Inflammatory macrophage treated with lipopolysaccharide for 1 hour (primary cell): ENCODE measurements around the gene ADIPOR2.
A peak's percentile ranks its signal among the peaks of the same experiment; 100 is the strongest.

Source experiments
- DNase-seq, 2 donors: peaks; one replicate each; pipeline ENCODE4 v3.0.0-alpha.2; 2020 to 2022

The ADIPOR2 gene, protein sequence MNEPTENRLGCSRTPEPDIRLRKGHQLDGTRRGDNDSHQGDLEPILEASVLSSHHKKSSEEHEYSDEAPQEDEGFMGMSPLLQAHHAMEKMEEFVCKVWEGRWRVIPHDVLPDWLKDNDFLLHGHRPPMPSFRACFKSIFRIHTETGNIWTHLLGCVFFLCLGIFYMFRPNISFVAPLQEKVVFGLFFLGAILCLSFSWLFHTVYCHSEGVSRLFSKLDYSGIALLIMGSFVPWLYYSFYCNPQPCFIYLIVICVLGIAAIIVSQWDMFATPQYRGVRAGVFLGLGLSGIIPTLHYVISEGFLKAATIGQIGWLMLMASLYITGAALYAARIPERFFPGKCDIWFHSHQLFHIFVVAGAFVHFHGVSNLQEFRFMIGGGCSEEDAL

DNA sequence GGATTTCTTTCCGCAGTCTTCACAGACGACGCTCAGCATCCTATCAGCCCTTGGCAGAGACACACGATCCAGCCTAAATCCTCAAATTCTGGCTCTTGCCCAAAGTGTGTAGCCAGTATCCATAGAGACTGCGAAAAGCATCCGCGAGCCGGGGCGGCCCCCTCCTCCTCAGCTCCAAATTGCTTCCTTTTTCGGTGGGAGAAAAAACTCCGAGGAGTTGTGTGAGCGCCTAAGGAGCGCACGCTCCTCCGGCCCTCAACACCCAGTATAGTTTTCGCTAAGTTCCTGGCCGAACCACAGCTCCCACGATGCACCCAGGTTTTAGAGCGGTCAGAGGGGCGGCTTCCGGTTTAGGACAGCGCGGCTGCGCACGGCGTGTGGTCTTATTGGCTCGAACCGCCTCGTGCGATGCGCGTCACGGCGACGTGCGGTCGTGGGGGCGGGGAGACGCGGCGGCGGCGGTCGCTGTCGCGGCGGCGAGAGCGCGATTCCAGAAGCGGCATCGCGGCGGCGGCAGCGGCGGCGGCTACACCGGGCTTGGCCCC is at the start of gene ADIPOR2:
Gene ADIPOR2, plus strand, starts transcription at position 493 of the 545 bp plus-strand sequence. CDS start 63,274 bp downstream, outside the sequence.
- DNase-seq = peak; percentile 97 to 98

DNA sequence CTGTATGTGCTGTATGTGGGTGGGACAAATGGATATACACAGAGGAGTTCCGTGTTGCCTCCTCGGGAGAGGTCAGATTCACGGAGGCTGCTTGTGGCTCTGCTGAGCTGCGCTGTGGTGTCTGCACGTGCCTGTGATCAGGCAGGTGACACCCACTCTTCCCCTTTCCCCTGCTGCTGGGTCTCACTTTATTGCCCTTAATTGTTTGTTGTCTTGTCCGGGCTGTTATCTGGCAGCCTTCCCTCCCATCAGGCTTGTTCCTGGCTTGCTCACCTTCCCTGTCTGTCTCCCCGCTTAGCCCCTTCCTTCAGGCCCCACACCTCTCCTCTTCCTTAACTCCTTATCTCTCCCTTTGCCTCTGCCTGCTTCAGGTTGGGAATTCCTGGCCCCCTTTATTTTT is 48.4 kb upstream of the ADIPOR2 start:
- DNase-seq = no peak

DNA sequence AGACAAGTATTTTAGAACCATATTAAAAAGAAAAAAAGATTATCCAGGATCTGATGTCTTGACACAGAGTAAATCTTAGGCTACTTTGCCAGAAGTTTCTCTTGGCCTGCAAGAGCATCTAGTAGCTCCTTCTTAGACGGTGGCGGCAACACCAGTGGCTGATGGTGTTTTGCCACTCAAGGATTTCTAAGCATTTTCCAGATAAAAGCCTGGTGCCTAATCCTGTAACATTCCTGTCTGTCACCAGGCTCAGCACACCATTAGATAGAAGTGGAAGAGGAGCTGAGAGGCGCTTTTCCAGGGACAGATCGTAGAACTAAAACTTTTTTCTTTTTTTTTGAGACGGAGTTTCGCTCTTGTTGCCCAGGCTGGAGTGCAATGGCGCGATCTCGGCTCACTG is 47.8 kb upstream of the ADIPOR2 start:
- no peak for DNase-seq

DNA sequence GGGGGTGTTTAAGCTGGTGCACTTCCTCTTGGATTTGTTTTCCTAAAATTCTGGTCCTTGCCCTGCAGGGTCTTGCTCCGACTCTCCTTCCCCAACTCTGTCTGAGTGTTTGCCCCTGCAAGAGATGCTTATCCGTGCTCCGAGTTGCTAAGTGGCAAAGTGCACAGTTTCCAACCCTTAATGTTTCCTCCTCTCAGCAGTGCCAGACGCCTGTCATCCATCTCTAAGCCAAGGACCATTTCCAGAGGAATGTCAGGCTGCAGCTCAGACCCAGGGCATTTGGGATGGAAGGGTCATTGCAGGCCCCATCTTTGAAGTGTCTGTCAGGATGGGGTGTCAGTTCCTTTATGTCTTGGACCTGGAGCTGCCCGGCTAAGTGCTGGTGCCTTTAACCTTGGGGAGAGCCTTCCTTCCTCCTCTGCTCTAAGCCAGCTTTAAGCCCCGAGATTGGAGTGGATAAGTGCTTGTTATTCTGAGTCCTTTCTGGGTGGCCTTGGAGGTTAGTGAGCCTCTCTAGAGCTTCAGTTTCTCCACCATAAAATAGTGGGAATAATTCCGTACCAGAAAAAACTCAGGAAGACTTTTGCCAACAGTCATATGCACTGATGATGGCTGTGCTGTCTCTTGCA is 46.9 kb upstream of the ADIPOR2 start:
- DNase-seq = no peak

DNA sequence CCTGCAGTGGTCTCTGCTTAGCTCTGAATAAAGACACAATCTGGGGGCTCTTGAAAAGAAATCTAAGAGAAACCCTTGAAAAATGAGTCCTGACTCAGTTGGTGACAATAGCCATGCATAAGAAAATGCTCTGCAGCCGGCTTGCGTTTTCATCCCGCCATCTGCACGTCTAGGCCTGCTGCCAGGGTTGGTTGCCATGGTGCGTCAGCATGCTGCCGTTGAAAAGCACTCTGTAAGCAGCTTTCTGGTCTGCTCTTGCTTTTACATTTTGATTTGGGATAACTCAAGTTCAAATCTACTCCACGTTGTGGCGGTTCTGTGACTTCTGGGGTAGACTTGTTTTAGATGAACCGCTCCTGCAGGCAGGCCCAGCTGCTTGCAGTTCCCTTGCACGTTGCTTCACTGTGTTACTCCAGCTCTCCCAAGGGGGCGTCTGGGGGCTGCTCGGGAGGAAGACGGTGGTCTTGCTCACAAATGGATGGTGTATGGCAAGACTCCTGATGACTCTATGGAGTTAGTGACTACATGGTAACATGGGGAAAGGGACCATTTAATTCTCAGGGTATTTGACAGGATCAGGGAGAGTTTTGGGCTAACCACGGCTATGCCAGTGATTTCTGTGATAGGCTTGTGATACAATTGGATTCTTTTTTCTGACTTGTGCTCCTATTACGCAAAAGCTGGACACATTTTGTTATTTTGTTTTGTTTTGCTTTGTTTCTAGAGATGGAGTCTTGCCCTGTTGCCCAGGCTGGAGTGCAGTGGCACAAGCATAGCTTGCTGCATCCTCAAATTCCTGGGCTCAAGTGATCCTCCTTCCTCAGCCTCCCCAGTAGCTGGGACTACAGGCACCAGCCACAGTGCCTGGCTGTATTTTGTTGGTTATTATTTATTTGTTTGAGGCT is 46.1 kb upstream of the ADIPOR2 start:
- no peak for DNase-seq

DNA sequence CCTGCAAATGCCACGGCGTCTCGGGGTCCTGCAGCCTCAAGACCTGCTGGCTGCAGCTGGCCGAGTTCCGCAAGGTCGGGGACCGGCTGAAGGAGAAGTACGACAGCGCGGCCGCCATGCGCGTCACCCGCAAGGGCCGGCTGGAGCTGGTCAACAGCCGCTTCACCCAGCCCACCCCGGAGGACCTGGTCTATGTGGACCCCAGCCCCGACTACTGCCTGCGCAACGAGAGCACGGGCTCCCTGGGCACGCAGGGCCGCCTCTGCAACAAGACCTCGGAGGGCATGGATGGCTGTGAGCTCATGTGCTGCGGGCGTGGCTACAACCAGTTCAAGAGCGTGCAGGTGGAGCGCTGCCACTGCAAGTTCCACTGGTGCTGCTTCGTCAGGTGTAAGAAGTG is 45.1 kb upstream of the ADIPOR2 start:
- no peak for DNase-seq

DNA sequence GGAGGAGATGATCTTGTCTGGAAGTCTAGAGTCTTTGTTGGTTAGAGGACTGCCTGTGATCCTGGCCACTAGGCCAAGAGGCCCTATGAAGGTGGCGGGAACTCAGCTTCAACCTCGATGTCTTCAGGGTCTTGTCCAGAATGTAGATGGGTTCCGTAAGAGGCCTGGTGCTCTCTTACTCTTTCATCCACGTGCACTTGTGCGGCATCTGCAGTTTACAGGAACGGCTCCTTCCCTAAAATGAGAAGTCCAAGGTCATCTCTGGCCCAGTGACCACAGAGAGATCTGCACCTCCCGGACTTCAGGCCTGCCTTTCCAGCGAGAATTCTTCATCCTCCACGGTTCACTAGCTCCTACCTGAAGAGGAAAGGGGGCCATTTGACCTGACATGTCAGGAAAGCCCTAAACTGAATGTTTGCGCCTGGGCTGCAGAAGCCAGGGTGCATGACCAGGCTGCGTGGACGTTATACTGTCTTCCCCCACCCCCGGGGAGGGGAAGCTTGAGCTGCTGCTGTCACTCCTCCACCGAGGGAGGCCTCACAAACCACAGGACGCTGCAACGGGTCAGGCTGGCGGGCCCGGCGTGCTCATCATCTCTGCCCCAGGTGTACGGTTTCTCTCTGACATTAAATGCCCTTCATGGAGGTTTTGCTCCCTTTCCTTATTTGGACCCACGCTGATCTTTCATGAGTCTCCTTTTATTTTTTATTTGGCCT is 44.1 kb upstream of the ADIPOR2 start:
- DNase-seq = peak; percentile 42 to 56

DNA sequence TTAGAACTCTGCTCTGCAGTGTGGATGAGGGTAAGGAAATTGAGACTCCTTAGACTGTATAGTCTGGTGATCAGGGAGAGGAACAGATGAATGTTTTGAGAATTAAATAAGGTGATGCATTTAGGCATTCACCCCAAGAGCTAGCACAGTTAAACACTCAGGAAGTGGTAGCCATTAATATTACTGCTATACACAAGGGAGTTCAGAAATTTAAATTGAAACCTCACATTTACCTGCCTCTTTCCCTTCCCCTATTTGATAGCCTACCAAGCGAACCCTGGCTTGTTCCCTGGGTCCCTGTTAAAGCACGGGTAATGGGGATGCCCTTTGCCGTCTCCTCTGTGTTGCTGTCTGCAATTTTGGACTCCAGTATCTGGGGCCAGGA is 43.6 kb upstream of the ADIPOR2 start:
- no peak for DNase-seq

DNA sequence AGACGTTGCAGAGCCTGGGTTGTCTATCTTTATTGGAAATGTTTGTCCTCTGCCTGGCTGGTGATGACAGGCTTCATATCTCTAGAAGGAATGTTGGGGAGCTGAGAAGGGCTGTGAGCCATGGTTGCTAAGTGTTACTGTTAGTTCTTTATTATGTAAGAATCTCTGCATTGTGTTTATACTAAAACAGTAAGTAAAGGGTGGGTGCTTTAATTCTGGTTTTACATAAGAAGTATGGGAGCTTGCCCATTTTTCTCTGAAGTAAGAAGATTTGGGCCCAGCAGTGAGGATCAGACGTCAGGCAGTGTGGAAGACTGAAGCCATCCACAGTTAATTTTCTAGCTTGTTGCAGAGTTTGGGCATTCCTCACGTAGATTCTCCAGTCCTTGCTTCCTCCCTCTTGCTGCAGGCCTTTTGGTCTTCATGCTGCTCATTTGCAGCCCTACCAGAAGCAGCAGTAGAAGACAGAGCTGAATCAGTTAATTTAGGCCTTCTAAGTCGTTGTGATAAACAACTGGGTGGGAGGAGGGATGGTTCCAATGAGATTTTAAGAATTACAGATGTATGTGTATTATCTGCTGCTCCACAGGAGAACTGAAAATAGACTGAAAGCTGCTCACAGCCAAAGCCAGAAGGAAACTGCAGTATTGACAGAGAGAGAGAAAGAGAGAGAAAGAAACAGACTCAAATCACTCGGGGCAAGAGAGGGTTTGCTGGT is 40.5 kb upstream of the ADIPOR2 start:
- no peak for DNase-seq

DNA sequence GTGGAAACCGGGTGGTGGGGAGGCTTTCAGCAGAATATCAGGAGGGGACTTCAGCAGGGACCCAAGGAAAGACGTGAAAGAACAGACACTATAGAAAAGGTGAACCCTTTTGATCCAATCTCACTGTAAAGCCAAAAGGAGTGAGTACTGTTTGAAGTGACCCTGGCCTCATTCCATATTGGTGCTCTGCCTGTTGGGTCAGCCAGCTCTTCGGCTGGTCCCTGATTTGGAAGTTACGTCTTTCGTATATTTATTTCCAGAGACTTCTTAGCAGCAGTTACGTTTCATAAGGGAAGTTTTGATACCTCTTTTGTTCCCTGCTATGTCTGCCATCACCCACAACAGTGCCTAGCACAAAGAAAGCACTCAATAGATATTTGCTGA is 39.9 kb upstream of the ADIPOR2 start:
- DNase-seq = no peak

DNA sequence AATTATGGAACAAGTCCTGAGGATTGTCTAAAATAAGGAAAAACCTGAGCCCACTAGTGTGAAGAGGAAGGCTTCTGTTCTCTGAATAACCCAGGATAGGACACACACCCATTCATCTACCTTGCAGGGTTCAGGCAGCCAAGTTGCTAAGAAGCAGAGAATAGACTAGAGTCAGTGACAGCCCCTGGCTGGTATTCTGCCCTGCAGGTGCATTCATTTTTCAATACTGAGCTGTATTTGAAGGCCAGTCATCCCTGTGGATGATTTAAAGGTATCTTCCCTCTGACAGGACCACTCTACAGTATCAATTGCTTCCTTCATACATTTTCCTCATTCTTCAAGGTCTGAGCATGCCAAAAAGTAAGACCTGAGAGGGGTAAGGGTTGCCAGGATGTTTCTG is 38.9 kb upstream of the ADIPOR2 start:
- no peak for DNase-seq

DNA sequence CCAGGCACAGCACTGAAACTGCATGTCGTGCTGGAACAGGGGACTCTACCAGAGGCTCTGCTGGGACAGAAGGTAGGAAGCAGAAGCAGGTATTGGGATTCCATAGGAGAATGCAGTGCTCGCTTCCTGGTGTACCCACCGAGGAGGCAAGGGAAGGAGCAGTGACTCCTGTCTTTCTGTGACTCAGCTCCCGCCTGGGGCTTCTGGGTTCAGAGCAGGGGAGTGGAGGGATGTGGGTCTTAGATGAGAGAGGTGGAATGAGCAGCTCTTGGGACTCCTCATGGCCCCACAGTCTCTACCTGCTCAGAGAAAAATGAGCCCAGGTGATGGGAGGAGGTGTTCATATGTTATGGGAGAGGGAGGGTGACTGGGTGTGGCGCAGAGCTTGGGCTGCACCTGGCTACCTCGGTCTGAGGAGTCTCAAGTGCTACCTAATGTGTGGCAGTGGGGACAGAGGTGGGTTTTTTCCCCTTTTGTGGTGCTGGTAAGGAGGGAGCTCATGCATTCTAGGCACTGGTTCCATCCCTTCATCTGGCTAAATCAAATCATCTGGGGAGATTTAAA is 35.6 kb upstream of the ADIPOR2 start:
- DNase-seq = no peak

DNA sequence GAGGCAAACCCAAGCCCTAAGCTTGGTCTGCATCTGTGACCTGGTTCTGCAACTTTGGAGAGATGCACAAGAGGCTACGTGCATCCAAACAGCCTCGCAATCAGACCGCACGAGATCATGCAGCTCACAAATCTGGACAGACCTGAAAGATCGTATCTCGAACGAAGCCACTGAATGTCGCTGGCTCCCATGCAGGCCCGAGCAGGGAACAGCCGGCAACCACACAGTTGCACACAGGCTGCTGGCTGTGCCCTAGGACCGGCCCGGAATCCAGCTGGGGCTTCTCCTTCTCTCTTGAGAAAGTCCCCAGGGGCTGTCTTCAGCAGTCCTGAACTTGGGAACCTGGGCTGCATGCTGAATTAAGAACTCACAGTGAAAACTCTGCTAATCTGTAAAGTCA is 34.0 kb upstream of the ADIPOR2 start:
- no peak for DNase-seq

DNA sequence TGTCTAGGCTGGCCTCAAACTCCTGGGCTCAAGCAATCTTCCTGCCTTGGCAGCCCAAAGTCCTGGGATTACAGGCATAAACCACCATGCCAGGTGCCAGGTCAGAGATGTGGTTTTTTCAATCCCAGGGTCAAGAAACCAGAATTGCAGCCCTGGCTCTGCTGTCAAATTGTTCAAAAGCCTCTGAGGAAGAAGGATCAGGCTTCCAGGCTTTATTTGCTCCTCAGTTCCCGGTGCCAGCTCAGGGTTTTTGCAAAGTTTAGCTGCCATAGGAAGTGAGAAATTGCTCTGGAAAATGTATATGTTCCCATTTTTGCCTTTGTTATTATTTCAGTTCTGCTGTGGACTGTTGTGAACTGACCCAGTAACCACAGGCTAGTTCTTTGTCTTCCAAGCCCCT is 33.2 kb upstream of the ADIPOR2 start:
- DNase-seq = no peak

DNA sequence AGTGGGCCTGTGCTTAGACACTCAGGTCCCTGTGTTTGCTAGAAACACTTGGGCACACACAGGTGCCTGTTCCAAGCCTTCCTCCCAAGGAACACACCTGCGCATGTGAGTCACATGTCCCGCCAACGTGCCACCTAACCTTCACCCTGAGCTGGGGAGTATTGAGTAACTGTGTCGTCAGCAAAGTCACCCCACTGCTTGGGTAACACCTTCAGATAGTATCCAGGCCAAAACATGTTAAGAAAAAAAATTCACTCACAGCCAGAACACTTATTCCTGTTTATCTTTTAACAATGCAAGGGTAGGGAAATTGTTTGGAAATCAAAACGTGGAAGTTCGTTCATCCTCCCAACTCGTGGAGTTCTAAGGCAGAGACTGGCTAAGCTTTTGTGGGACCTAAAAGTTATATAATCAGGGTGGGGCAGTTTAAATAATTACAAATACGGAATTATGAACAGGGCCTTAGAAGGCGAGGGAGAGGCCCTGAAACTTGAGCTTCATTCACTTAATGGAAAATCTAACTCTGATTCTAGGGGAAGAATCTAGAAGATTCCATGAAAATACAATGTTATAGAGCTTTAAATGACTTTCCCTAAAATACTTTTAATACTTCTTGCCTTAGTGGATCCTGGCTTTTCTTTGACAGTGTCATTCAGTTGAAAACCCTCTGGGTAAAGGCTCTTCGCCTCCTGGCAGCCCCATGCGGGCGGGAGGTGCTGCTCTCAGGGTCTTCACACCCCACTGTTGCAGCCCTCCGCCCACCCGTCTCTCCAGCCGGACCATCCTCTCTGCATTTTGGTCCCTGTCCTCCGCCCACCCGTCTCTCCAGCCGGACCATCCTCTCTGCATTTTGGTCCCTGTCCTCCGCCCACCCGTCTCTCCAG is 30.3 kb upstream of the ADIPOR2 start:
- DNase-seq = peak; percentile 10 to 18

DNA sequence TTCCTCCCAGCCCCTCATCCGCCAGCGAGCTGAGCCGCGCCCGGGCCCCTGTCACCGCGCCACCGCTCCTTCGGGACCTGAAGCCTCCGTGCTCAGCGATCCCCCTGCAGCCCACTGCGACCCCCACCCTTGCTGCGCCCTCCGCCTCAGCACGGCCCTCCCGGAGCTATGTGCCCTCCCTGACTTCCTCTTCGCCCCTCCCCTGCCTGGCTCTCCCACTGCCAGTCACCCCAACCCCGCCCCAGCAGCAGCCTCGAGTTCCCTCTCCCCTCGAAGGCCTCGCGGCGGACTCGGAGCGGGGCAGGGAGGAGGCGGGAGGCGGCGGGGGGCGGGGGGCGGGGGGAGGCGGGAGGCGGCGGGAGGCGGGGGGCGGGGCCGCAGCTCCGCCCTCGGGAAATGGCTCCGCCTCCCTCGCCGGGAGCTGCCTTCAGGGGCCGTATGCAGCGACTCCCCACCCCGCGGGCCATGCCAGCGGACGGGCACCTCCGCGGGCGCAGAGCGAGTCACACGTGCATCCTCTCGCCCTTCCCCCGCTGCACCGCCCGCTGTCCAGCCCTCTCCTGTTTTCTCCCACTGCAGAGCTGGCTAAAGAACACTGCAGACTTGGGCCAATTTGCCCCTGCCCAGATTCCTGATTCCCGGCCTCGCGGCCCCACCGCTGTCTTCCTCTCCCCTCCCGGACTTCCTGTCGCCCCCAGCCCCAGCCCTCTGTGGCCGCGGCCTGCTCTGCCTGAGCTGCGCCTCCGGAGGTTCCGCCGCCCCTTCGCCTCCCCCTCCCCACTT is 29.1 kb upstream of the ADIPOR2 start:
- peak; percentile 73 to 83 for DNase-seq

DNA sequence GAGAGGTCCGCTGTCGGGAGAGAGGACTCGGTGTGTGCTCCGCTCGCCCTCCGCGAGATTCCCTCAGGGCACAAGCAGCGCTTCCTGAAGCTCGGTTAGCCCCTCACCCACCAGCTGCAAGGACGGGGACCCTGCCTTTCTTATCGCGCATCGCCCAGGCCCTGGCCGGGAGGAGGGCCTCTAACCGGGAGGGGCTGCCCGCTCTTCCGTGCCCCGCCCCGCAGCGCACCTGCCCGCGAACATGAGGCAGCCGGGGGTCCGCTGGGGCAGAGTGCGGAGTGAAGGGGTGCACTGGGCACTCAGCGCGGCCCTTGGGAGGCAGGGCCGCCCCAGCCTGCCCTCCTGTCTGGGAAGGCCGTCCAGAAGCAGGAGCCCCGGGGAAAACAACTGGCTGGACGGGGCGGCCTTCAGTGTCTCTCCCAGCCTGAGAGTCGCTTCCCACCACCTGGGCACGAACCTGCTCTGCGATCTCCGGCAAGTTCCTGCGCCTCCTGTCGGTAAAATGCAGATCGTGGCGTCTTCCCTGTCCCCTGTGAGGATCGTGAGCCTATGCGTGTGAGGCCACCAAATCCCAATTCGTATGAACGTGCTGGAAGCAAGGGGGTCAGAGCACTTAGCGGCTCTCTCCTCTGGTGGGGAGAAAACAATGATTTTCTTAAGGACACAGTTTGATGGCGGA is 28.0 kb upstream of the ADIPOR2 start:
- no peak for DNase-seq

DNA sequence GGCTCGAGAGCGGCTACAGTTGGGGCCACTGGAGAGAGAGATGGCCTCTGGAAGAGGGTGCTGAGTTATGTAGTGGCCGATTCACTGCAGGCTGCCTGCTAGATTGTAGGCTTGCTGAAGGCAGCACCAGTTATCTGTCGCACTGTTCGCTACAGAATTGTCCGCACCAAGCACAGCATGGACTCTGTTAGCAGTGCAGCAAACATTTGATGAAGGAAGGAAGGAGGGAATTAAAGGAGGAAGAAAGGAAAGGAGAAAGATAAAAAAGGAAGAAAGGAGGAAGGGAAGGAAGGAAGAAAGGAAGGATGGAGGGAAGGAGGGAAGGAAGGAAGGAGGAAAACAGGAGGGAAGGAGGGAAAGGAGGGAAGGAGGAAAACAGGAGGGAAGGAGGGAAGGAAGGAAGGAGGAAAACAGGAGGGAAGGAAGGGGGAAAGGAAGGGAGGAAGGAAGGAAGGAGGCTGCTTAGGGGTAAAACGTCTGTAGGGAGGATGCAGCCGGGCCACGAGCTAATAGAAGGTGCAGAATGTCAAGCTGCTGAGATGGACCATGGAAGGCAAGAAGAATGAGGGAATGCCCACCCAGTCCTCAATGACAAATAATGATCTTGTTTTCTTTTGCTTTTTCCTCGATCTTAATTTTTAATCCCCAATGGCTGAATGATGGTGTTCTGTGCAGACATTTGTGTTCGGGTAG is 27.3 kb upstream of the ADIPOR2 start:
- no peak for DNase-seq
